ENCODE results near the gene PRSS2.
A peak's percentile ranks its signal among the peaks of the same experiment; 100 is the strongest.

The PRSS2 gene

DNA sequence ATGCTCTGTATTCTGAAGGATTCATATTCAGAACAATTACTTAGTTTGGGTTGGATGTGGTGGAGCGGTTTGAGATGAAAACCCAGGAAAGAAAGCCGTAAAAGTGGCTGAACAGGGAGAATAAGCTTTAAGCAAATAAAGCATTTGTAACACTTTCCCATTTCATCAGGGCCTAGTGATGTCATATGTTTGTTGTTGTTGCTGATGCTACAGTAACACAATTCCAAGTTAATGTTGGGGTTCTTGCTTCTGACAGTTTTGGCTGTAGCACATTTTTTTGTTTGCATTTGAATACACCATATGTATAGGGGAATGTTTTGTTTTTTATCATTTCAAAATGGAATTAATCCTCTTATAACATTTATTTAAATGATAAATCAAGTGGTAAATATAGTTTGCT, 43.7 kb downstream of the PRSS2 start:
- H4K91ac ChIP-seq (ENCODE audit: low read depth, low read length), result no peak overlapping the region
- no peak overlapping the region for H2AFZ ChIP-seq (ENCODE audit: insufficient read depth, low read length, poor library complexity)
- peaks cover 1% of the 10 kb centered on the region for H3K9me3 ChIP-seq (ENCODE audit: insufficient read depth, low read depth, low read length)
- H2AK5ac ChIP-seq (ENCODE audit: low read length), result no peak overlapping the region
- no peak overlapping the region for H4K8ac ChIP-seq (ENCODE audit: low read depth, low read length)
- no peaks in the 10 kb centered on the region for H3K27me3 ChIP-seq (ENCODE audit: insufficient read depth, low read length)
- H4K12ac ChIP-seq (ENCODE audit: low read depth, low read length), result no peak overlapping the region
- no peak overlapping the region for H3K14ac ChIP-seq (ENCODE audit: low read length)
- DNase-seq, result no peak
- H3K18ac ChIP-seq (ENCODE audit: low read length), result no peak overlapping the region
- no peak overlapping the region for H2BK120ac ChIP-seq (ENCODE audit: insufficient read depth, low read length, poor library complexity)
- H3K79me1 ChIP-seq (ENCODE audit: low read length), result peaks cover 10% of the 10 kb centered on the region
- peaks cover 12 to 25% of the 10 kb centered on the region in 2 experiments for H3K4me1 ChIP-seq (ENCODE audit: control insufficient read depth in 1 of 2, insufficient read depth in 2 of 2, low read length in 2 of 2)
- H3K27ac ChIP-seq (ENCODE audit: low read depth, low read length), result peak overlapping the region; percentile 93
- H3K23ac ChIP-seq (ENCODE audit: low read length), result peak overlapping the region; percentile 59
- no peaks in the 10 kb centered on the region for H3K36me3 ChIP-seq (ENCODE audit: control insufficient read depth in 1 of 2, insufficient read depth in 2 of 2, low read length in 2 of 2)
- no peak overlapping the region for H3K4ac ChIP-seq (ENCODE audit: low read depth, low read length)
- WGBS (ENCODE audit: extremely low coverage, insufficient coverage, insufficient read length), result no CpG with 5 or more reads among the region's 2 CpGs
- H3K79me2 ChIP-seq (ENCODE audit: control insufficient read depth, insufficient read depth, low read length, poor library complexity), result no peaks in the 10 kb centered on the region
- H3K9ac ChIP-seq (ENCODE audit: low read length), result no peak overlapping the region
- no peak overlapping the region for H3K4me3 ChIP-seq (ENCODE audit: low read depth, low read length)
- H2BK12ac ChIP-seq (ENCODE audit: low read length), result no peak overlapping the region
- peak overlapping the region; percentile 26 for H2BK5ac ChIP-seq (ENCODE audit: low read depth, low read length, poor library complexity)
- no peak overlapping the region for H3K4me2 ChIP-seq (ENCODE audit: low read length)

- H3K4me2 ChIP-seq (ENCODE audit: low read length), result no peak overlapping the region
- no peak overlapping the region for H3K27ac ChIP-seq (ENCODE audit: low read depth, low read length)
- H3K14ac ChIP-seq (ENCODE audit: low read length), result no peak overlapping the region
- H2BK12ac ChIP-seq (ENCODE audit: low read length), result no peak overlapping the region
- peak; percentile 19 to 44 for DNase-seq
- H3K9me3 ChIP-seq (ENCODE audit: insufficient read depth, low read depth, low read length), result peaks cover 3% of the 10 kb centered on the region
- WGBS (ENCODE audit: extremely low coverage, insufficient coverage, insufficient read length), result no CpG with 5 or more reads among the region's 3 CpGs
- no peak overlapping the region for H4K91ac ChIP-seq (ENCODE audit: low read depth, low read length)
- H4K8ac ChIP-seq (ENCODE audit: low read depth, low read length), result no peak overlapping the region
- H2AFZ ChIP-seq (ENCODE audit: insufficient read depth, low read length, poor library complexity), result no peak overlapping the region
- H3K27me3 ChIP-seq (ENCODE audit: insufficient read depth, low read length), result no peaks in the 10 kb centered on the region
- no peak overlapping the region for H2BK120ac ChIP-seq (ENCODE audit: insufficient read depth, low read length, poor library complexity)
- no peak overlapping the region for H3K23ac ChIP-seq (ENCODE audit: low read length)
- no peak overlapping the region for H3K4me3 ChIP-seq (ENCODE audit: low read depth, low read length)
- no peak overlapping the region for H3K4ac ChIP-seq (ENCODE audit: low read depth, low read length)
- H3K79me1 ChIP-seq (ENCODE audit: low read length), result peaks cover 10% of the 10 kb centered on the region
- H2AK5ac ChIP-seq (ENCODE audit: low read length), result no peak overlapping the region
- no peak overlapping the region for H4K12ac ChIP-seq (ENCODE audit: low read depth, low read length)
- H3K79me2 ChIP-seq (ENCODE audit: control insufficient read depth, insufficient read depth, low read length, poor library complexity), result no peaks in the 10 kb centered on the region
- H3K9ac ChIP-seq (ENCODE audit: low read length), result no peak overlapping the region
- H2BK5ac ChIP-seq (ENCODE audit: low read depth, low read length, poor library complexity), result no peak overlapping the region
- no peak overlapping the region for H3K18ac ChIP-seq (ENCODE audit: low read length)
- peaks cover 15 to 27% of the 10 kb centered on the region in 2 experiments for H3K4me1 ChIP-seq (ENCODE audit: control insufficient read depth in 1 of 2, insufficient read depth in 2 of 2, low read length in 2 of 2)
- H3K36me3 ChIP-seq (ENCODE audit: control insufficient read depth in 1 of 2, insufficient read depth in 2 of 2, low read length in 2 of 2), result no peaks in the 10 kb centered on the region
Measured at GRCh38 chr7:142815134-142815533, 44.4 kb downstream of the PRSS2 start.

GRCh38 chr7:142817506-142817905, 46.7 kb downstream of the PRSS2 start:
- H4K12ac ChIP-seq (ENCODE audit: low read depth, low read length), result no peak overlapping the region
- H2BK5ac ChIP-seq (ENCODE audit: low read depth, low read length, poor library complexity), result no peak overlapping the region
- H3K4me1 ChIP-seq (ENCODE audit: control insufficient read depth in 1 of 2, insufficient read depth in 2 of 2, low read length in 2 of 2), result peaks cover 10 to 20% of the 10 kb centered on the region in 2 experiments
- H2AFZ ChIP-seq (ENCODE audit: insufficient read depth, low read length, poor library complexity), result no peak overlapping the region
- H3K79me1 ChIP-seq (ENCODE audit: low read length), result peaks cover 4% of the 10 kb centered on the region
- H3K4ac ChIP-seq (ENCODE audit: low read depth, low read length), result no peak overlapping the region
- H2BK120ac ChIP-seq (ENCODE audit: insufficient read depth, low read length, poor library complexity), result no peak overlapping the region
- H3K4me3 ChIP-seq (ENCODE audit: low read depth, low read length), result no peak overlapping the region
- H3K18ac ChIP-seq (ENCODE audit: low read length), result no peak overlapping the region
- H3K36me3 ChIP-seq (ENCODE audit: control insufficient read depth in 1 of 2, insufficient read depth in 2 of 2, low read length in 2 of 2), result no peaks in the 10 kb centered on the region
- no peak overlapping the region for H3K4me2 ChIP-seq (ENCODE audit: low read length)
- H3K14ac ChIP-seq (ENCODE audit: low read length), result no peak overlapping the region
- WGBS (ENCODE audit: extremely low coverage, insufficient coverage, insufficient read length), result no CpG with 5 or more reads among the region's 2 CpGs
- no peaks in the 10 kb centered on the region for H3K79me2 ChIP-seq (ENCODE audit: control insufficient read depth, insufficient read depth, low read length, poor library complexity)
- no peak for DNase-seq
- no peak overlapping the region for H2BK12ac ChIP-seq (ENCODE audit: low read length)
- no peak overlapping the region for H3K23ac ChIP-seq (ENCODE audit: low read length)
- H3K9me3 ChIP-seq (ENCODE audit: insufficient read depth, low read depth, low read length), result peaks cover 3% of the 10 kb centered on the region
- no peak overlapping the region for H4K91ac ChIP-seq (ENCODE audit: low read depth, low read length)
- H3K9ac ChIP-seq (ENCODE audit: low read length), result no peak overlapping the region
- no peak overlapping the region for H3K27ac ChIP-seq (ENCODE audit: low read depth, low read length)
- H4K8ac ChIP-seq (ENCODE audit: low read depth, low read length), result no peak overlapping the region
- no peak overlapping the region for H2AK5ac ChIP-seq (ENCODE audit: low read length)
- H3K27me3 ChIP-seq (ENCODE audit: insufficient read depth, low read length), result no peaks in the 10 kb centered on the region

GRCh38 chr7:142819530-142819929, 48.8 kb downstream of the PRSS2 start:
- H2BK120ac ChIP-seq (ENCODE audit: insufficient read depth, low read length, poor library complexity), result no peak overlapping the region
- no peaks in the 10 kb centered on the region for H3K36me3 ChIP-seq (ENCODE audit: control insufficient read depth in 1 of 2, insufficient read depth in 2 of 2, low read length in 2 of 2)
- no peak overlapping the region for H3K4ac ChIP-seq (ENCODE audit: low read depth, low read length)
- DNase-seq, result no peak
- no peak overlapping the region for H3K27ac ChIP-seq (ENCODE audit: low read depth, low read length)
- peaks cover 5 to 11% of the 10 kb centered on the region in 2 experiments for H3K4me1 ChIP-seq (ENCODE audit: control insufficient read depth in 1 of 2, insufficient read depth in 2 of 2, low read length in 2 of 2)
- H3K14ac ChIP-seq (ENCODE audit: low read length), result no peak overlapping the region
- H3K4me3 ChIP-seq (ENCODE audit: low read depth, low read length), result no peak overlapping the region
- peaks cover 3% of the 10 kb centered on the region for H3K9me3 ChIP-seq (ENCODE audit: insufficient read depth, low read depth, low read length)
- no peak overlapping the region for H4K91ac ChIP-seq (ENCODE audit: low read depth, low read length)
- no peak overlapping the region for H4K8ac ChIP-seq (ENCODE audit: low read depth, low read length)
- H3K79me1 ChIP-seq (ENCODE audit: low read length), result no peaks in the 10 kb centered on the region
- no peak overlapping the region for H3K18ac ChIP-seq (ENCODE audit: low read length)
- no peaks in the 10 kb centered on the region for H3K27me3 ChIP-seq (ENCODE audit: insufficient read depth, low read length)
- H2BK12ac ChIP-seq (ENCODE audit: low read length), result no peak overlapping the region
- no peak overlapping the region for H4K12ac ChIP-seq (ENCODE audit: low read depth, low read length)
- H2AK5ac ChIP-seq (ENCODE audit: low read length), result no peak overlapping the region
- H3K23ac ChIP-seq (ENCODE audit: low read length), result no peak overlapping the region
- H3K79me2 ChIP-seq (ENCODE audit: control insufficient read depth, insufficient read depth, low read length, poor library complexity), result no peaks in the 10 kb centered on the region
- no CpG with 5 or more reads among the region's 5 CpGs for WGBS (ENCODE audit: extremely low coverage, insufficient coverage, insufficient read length)
- H2AFZ ChIP-seq (ENCODE audit: insufficient read depth, low read length, poor library complexity), result no peak overlapping the region
- no peak overlapping the region for H3K4me2 ChIP-seq (ENCODE audit: low read length)
- H3K9ac ChIP-seq (ENCODE audit: low read length), result peak overlapping the region; percentile 72
- H2BK5ac ChIP-seq (ENCODE audit: low read depth, low read length, poor library complexity), result no peak overlapping the region

Data from trophoblast cell (in vitro differentiated cells and primary cell).